Measurements from ENCODE around the gene TMEM203.

Gene TMEM203

DNA sequence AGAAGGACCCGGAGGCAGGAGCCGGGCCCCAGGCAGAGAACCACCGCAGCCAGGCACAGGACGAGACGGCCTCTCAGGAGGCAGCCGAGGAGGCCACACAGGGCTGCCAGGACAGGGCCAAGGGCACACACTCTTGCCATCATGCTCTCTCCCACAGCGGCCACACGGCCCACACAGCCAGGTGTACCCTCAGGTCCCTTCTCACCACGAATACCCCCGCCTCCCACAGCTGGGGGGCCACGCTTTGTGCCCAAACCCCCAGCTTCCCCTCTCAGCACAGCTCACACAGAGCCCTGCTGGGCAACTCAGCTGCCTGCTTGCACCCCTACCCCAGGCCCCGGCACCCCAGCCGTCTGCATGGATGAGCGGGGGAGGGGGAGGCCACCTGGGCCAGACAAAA is 11.7 kb downstream of the TMEM203 start:
- no peak for DNase-seq

DNA sequence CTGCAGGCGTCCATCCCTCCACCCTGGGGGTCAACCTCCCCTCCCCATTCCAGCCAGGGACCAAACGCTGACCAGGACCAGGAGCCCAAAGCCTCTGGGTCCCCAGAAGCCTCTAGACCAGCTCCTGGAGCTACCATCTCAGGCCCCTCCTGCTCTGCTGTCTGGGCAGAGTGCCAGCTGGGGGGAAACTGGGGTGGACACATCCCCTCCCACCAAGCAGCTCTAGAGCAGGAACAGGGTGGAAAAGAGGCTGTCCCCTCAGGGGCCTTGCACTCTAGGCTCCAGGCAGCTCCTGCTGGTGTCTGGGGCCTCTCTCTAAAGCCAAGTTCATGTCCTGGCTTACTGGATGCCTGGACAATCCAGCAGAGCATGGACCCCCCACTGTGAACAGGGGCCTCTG is 12.6 kb downstream of the TMEM203 start:
- no peak for DNase-seq

DNA sequence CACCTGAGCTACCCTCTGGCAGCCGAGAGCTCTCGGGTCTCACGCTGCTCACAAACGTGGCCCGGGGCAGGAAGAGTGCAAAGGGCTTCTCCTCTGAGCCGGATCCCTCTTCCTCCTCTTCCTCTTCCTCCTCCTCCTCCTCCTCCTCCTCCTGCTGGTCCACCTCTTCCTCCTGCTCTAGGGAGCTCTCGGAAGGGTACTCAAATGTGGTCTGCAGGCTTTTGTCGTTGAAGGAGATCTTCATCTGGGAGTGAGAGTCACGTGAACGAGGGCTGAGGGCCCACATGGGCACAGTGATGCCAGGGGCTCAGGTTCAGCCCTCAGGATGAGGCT is 13.0 kb downstream of the TMEM203 start:
- DNase-seq = no peak

DNA sequence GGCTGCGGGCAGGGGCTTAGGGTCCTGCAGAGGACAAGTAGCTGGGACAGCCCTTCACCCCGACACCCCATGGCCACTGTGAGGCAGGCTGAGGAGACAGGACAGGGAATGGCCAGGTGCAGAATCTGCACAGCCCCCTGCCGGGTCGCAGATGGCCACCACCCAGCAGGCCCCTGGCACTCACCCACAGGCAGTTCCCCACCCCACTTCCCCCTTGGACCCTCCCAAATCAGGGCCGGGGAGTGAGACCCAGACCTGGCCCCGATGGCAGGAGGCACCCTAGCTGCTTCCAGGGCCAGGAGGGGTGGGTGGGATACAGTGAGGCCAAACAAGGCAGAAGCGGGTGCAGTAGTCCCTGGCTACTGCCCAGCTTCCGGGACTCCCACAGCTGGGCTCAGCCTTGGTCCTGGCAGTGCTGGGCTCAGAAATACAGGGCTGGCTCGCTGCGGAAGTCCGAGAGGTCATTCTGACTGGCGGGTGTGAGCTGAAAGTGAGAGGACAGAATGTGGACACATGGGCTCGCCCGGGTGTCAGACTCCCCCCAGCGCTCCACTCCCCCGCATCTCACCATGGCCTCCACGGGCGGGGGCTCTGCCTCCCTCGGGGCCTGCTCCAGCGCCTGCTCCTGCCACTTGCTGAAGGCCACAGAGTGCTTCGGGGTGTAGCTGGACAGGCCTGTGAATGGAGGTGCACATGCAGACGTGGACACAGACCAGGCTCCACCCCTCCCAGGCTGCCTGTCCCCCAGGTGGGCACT is 13.6 kb downstream of the TMEM203 start:
- DNase-seq = no peak

DNA sequence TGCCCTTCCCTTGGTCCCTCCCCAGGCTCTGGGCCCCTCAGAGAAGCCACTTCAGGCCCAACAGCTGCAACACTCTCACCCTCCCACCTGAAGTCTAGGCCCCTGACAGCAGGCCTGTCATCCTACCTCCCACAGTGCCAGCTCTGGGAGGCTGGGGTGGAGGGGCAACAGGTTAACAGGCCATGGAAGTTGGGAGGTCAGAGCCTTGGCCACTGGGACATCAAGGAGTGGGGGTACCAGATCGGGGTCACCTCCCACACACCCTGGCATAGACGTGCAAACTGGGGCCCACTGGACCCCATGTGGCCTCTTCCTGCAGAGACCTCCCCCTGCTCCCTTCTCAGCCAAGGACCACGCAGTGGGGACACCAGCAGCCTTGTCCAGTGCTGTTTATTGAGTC is 14.2 kb downstream of the TMEM203 start:
- no peak for DNase-seq

DNA sequence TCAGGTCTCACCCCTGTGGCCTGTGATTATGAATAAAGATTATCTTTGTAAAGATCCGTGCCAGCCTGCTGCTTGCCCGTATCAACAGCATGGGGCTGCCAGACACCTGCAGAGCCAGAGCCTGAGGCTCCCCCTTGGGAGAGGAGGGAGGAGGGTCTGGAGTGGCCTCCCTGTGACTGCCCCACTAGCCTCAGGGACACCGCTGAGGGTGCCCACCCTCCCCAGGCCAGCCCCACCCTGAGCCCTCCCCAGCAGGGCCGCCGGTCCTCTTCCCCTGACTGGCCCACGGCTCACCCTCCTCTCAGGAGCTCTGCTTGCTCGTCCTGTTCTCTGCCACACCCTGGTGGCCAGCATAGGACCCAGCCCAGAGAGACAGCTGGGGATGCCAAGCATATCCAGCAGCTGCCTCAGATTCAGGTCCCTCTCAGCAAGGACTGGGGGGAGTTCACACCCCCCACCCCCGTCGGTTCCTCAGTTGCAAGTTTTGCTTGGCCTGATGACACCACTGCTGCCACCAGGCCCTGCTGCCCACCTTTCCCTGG is 15.1 kb downstream of the TMEM203 start:
- no peak for DNase-seq

DNA sequence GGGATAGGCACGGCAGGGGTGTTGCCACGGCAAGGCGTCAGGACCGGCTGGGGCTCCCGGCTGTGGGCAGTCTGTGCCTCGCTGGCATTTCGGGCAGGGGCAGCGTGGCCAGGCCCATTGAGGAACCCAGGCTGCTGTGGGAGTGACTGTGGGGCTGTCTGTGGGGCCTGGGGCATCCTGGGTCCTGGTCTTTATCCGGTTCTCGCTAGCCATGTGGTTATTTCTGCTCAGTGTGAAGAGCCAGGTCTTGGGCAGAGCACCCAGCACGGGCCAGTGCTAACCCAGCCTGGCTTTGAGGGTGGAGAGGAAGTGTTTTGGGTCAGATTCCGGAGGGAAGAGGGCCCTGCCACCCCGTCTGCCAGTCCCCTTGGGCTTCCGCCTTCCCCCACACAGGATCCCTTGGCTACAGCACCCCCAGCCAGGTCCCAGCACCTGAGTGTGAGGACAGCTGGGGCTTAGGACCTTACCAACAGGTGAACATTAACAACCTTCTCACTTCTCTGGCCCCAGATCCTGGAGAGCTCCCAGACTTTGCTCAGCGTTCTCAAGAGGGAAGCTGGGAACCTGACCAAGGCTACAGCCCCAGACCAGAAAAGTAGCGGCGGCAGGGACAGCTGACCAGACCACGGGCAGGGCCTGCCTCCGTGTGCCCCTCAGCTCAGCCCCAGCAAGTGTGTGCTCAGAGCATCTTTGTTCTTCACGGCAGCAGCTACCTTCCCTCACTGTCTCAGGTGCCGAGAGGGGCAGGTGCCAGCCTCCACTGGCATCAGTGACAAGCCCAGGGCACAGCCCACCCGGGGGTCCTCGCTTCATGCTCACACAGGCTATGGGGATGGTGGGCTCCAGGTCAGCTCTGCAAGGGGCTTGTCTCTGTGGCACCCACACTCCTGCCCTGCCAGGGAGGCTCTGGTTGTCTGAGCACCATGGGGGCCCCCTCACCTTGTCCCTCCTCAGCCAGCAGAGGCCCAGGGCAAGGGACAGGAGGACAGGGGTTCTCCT is 15.9 kb downstream of the TMEM203 start:
- DNase-seq = no peak

DNA sequence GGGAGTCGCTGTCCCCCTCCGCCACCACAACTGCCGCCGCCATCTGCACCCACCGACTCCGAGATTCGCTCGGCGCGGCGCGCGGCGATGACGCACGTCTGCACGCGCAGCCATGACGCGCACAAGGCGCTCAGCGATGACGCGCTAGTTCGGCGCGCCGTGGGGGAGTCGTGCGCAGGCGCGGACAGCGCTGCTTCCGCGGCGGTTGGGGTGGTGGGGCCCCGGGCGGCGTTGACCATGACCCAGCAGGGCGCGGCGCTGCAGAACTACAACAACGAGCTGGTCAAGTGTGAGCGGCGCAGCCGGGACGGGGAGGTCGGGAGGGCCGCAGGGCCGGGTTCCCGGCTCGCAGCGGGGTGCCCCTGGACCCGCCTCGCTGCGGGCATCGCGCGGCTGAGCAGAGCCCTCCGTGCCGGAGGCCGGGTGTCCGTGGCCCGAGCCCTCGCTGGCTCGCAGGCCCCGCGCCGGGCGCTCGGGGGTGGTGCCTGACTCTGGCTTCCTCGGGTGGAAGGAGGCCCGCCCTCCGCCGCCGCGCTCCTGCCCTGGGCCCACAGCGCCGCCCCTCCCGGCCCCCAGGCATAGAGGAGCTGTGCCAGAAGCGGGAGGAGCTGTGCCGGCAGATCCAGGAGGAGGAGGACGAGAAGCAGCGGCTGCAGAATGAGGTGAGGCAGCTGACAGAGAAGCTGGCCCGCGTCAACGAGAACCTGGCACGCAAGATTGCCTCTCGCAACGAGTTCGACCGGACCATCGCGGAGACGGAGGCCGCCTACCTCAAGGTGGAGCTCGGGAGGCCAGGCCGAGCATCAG is 16.8 kb downstream of the TMEM203 start, which contains the start of the genes ANAPC2 and SSNA1:
Gene ANAPC2 (minus strand): TSS at position 71 of the 807 bp plus-strand sequence. CDS start 28 bp downstream, at position 43.
Gene SSNA1 (plus strand): TSS at position 187 of the 807 bp plus-strand sequence. CDS start 51 bp downstream, at position 238.
- peak; percentile 26 for DNase-seq

DNA sequence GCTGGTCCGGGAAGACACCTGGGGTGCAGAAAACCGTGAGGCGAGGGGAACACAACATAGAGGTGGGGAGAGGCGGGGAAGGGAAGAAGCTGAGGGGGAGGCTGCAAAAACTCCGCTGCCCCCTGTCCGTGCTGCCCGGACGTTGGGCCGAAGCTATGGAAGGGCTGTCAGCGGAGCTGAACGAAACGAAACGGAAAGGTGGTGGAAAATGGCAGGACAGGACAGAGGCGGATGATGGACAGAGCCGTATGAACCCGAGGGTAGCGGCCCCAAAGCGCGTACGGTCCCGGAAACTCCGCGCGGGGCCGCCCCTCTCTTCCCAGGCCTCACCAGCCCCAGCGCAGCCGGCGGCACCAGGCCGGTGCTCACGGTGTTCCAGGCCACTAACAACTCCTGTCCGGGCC is 17.4 kb downstream of the TMEM203 start:
- DNase-seq = no peak

DNA sequence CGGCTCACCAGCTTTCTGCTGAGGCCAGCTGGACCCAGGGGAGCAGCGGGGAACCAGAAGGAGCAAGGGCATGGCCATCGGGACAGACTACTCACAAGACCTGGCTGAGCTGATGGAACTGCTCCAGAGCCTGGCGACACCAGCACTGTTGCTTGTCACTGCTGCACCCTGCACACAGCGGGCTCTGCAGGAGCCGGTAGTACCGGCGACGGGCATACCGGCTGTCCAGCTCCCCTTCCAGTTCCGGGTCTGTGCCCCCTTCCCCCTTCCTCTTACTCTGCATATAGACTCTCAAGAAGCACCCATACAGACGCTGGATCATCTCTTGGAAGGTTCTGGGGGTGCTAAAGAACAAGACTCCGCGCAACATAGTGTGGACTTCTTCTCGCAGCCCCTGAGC is 18.1 kb downstream of the TMEM203 start:
- DNase-seq = no peak

DNA sequence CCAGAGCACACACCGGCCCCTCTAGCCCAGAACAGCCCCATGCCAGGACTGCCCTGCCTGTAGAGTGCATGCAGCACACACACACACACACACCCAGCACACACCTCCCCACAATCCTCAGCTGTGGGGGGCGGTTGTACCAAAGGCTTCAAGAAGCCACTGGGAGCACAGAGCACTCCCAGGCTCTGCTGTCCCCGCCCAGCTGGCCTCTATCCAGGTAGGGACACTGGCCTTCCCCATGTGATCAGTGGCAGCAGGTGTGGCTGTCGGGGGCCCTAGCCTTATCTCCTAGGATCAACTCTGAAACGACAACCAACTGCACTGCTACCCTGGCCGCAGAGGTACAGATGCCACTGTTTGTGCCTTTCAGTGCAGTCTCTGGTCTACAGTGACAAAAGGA is 19.1 kb downstream of the TMEM203 start:
- DNase-seq = no peak

DNA sequence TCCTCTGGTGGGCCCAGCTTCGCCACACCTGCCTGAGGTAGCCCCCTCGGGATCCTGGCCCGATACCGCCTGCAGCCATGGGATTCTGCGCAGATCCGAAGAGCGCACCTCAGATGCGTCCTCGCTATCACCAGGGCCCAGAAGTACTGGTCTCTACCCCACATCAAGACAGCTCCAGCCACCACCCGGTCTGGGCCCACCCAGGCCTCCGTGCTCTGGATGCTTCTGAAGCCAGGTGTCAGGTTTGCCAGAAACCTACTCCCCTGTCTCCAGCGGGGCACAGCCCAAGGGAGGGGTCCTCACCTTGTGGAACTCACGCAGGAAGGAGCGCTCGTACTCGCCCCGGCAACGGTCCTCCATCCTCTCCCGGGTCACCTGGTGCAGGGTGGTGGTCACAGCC is 19.5 kb downstream of the TMEM203 start:
- DNase-seq = no peak

DNA sequence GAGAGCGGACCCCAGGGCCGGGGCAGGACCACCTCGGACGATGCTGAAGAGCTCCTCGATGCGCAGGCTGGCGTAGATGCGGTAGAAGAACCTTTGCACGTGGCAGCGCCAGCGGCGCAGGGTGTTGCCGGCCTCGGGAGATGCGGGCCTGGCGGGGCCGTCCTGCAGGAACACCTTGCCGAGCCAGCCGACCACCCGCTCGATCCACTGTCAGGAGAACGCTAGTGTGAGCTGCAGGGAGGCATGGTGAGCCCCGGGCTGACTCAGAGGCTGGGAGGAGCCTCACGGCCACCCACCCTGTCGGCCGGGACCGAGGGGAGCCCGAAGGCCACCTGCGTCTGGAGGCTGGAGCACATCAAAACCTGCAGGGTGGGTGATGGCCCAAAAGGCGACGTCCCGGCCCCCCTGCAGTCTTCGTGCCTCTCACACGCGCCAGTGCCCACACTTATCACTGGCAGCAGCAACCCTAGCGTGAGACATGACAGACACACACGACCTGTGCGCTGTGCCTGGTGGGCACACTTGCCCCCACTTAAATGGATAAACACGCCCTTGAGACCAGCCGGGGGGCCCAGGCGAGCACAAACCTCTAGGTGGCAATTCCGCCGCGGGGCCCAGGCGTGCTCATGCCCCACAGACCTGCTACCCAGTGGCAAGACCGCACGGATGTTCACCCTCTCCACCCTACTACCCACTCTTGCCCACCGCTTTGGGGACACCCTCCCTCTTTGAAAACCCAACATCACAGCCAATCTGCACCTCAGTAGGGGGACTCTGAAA is 20.4 kb downstream of the TMEM203 start:
- no peak for DNase-seq

DNA sequence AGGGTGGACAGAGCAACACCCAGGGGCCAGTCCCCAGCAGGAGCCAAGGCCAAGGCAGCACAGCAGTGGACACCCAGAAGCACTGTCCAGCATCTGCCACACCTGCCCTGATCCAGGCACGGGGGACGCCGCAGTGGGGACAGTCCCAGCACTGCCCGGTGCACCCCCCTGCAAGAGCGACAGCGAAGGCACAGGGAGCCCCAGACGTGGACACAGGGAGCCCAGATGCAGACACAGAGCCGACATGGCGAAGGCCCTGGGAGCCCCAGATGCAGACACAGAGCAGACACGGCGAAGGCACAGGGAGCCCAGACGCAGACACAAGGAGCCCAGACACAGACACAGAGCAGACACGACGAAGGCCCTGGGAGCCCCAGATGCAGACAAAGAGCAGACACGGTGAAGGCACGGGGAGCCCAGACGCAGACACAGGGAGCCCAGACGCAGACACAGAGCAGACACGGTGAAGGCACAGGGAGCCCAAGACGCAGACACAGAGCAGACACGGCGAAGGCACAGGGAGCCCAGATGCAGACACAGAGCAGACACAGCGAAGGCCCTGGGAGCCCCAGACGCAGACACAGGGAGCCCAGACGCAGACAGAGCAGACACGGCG is 21.4 kb downstream of the TMEM203 start:
- no peak for DNase-seq

DNA sequence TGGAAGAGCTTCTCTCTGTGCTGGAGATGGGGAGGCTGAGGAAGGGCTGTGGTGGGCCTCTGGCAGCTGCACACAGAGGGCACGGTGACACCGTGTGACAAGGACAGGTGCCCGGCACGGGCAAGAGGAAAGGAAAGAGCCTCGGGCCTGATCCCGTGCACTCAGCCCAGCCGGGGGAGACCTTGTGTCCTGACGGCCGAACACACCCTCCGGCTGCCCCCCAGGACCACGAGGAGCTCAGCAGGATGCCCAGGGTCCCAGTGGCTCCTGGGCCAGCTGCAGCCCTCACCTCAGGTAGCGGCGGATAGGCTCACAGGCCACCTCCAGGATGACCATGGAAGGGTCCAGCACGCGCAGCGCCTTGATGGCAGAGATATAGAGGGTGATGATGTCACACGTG is 22.6 kb downstream of the TMEM203 start:
- DNase-seq = no peak

DNA sequence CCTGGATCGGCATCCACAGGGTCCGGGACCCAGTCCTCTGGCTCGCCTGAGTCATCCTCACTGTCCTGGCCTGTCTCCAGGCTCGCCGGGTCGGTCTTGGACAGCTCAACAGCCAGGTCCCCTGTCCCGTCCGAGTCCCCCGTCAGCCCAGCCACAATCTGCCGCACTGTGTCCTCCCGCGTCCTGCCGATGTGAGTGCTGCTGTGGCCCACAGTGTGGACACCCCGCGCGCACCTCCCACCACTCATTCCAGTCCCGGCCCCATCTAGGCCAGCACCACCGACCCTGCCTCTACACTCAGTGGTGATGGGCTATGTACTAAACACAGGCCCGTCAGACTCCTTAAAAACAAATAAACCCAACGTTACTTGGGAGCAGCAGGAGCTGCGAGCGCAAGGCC is 23.8 kb downstream of the TMEM203 start:
- no peak for DNase-seq

DNA sequence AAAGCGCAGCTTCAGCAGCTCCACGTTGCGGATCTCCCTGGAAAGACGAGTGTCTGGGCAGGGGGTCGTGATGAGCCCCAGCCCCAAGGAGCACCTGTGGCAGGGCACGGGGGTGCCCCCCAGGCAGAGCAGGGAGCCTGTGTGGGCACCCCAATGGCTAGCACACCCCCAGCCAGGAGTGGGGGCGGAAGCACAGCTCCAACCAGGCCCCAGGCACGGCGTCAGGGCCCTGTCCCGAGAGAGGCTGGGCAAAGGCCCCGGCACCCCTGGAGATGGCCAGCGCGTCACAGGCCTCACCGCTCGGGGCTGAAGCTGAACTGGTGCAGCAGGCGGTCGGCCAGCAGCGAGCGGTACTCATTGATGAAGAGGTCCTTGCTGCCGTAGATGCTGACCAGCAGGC is 25.0 kb downstream of the TMEM203 start:
- DNase-seq = no peak

DNA sequence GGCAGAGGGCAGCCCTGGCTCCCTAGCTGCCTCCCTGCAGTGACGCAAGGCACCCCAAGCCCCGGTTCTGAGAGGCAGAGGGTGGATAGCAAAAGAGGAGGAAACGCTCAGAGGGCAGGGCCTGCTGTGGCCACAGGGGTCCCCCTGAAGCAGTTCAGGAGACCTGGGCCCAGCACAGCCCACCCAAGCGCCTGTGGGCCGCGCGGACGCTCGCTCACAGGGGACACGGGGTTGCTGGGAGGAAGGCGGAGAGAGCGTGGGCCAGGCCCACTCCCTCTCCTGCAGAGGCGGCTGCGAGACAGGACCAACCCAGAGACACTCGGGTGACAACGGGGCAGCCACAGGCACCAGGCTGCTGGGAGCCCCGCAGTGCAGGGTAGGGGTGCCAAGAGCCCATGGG is 25.7 kb downstream of the TMEM203 start:
- DNase-seq = no peak

DNA sequence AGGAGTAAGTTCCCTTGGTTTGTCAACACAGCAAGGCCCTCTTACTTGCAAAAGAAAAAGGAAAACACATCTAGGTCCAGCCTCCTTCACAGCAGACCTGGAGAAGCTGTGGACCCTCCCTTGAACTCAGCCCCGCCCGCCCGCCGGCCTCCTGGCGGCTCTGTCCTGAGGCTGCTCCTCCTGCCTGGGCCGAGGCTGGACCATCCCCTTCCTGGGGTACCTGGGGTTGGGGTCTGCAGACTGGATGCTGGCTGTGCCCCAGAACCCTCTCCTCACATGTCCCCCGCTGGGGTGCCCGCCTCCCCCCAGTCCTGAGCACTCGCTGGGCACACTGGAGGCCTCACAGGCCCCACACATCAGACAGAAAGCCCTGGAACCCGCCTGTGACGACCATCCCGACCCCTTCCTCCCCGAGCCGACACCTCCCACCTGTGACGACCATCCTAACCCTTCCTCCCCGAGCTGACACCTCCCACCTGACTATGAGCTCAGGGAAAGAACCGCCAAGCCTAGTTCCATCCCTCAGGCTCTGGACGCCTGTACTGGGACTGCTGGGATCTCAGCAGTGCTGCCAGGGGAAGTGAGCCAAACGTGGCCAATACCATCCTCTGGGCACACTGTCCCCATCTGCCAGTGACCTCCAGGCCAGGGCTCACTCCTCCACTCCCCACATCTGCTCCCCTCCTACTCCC is 26.4 kb downstream of the TMEM203 start:
- no peak for DNase-seq

DNA sequence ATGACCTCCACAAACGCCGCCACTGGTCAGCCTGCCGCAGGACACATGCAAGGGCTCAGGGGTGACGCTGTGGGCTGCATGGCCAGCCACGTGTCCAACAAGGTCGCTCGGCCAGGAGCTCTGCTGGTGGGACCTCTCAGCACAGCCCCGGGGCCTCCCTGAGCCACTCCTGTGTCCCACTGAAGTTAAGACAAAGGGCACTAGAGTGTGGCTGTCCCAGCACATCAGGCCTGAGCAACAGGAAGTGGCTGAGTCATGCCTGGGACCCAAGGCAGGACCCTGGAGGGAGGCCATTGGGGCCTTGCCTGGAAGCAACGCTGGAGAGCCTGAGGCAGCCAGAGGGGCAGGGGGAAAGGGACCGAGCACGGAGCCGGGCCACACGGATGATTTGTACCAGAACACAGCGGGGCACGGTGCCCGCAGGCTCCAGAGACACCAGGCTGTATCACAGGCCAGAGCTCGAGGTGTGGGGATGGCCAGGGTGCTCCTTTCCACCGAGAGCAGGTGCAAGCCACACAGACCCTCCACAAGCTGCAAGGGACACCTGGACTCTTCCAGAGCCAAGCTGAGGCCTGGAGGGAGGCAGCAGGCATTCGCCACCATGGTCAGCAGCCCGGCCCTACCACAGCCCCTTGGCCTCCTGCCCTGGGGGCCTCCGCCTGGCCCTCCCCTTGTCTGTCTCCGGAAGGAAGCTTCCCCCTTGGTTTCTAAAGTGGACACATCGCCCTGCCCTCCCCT is 27.1 kb downstream of the TMEM203 start:
- no peak for DNase-seq

All from SHP77 treated with DMSO at 0.1 percent for 48 hours (cell line).